ENCODE results near the gene PTGFRN.
"Not testable (repeated sequence)": the region's sequence is repeated elsewhere in the genome, so short reads cannot be mapped to it uniquely, and the experiment has no call there.

GRCh38 chr1:116980309-116980708 is 70.6 kb downstream of the PTGFRN start:
- TF ChIP-seq, protein P1, sequence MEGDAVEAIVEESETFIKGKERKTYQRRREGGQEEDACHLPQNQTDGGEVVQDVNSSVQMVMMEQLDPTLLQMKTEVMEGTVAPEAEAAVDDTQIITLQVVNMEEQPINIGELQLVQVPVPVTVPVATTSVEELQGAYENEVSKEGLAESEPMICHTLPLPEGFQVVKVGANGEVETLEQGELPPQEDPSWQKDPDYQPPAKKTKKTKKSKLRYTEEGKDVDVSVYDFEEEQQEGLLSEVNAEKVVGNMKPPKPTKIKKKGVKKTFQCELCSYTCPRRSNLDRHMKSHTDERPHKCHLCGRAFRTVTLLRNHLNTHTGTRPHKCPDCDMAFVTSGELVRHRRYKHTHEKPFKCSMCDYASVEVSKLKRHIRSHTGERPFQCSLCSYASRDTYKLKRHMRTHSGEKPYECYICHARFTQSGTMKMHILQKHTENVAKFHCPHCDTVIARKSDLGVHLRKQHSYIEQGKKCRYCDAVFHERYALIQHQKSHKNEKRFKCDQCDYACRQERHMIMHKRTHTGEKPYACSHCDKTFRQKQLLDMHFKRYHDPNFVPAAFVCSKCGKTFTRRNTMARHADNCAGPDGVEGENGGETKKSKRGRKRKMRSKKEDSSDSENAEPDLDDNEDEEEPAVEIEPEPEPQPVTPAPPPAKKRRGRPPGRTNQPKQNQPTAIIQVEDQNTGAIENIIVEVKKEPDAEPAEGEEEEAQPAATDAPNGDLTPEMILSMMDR (conservative IDR thresholded peaks at IDR 0.05), result not testable (repeated sequence)
- TF ChIP-seq ZFX (IDR thresholded peaks at IDR 0.05), result not testable (repeated sequence)

All from C4-2B (cell line).